Head of caudate nucleus (tissue), 42 donors: ENCODE results near the gene ARHGEF7.
A peak's percentile ranks its signal among the peaks of the same experiment; 100 is the strongest.

ENCODE experiments used
- DNase-seq, 42 donors: peaks; one replicate each; pipeline versions ENCODE4 v3.0.0 to v3.0.0-alpha.2; 2020 to 2021; ENCODE audit warnings: mixed read lengths in 7 of 42
- intact Hi-C: fragments of 100-400 bp; cut with DNase I; formaldehyde crosslinking; loops from one replicate; pipeline ENCODE4 v1.15.0; 2022

ARHGEF7 gene

GRCh38 chr13:111209613-111210012 lies 94.5 kb downstream of the ARHGEF7 start:
- DNase-seq: peak in 32 of 42 donors; percentile 46 to 83 (median 62)
- intact Hi-C loops: no loop called here

- intact Hi-C loops: no loop called here
- DNase-seq: no peak
Measured at GRCh38 chr13:111210091-111210490, 95.0 kb downstream of the ARHGEF7 start.

GRCh38 chr13:111210544-111211469 lies 95.7 kb downstream of the ARHGEF7 start:
- DNase-seq: peak; percentile 56 to 89 (median 79)
- intact Hi-C loops: no loop called here

- no peak for DNase-seq
- intact Hi-C loops: no loop called here
Measured at GRCh38 chr13:111211789-111212516, 96.8 kb downstream of the ARHGEF7 start.

- DNase-seq: no peak
- intact Hi-C loops: no loop called here
Measured at GRCh38 chr13:111212517-111212873, 97.4 kb downstream of the ARHGEF7 start.

- intact Hi-C loops: no loop called here
- DNase-seq: peak in 11 of 42 donors; percentile 33 to 78 (median 53)
Measured at GRCh38 chr13:111213964-111214726, 99.0 kb downstream of the ARHGEF7 start.

- intact Hi-C loops: no loop called here
- DNase-seq: peak in 9 of 42 donors; percentile 32 to 69 (median 45)
Measured at GRCh38 chr13:111215081-111216047, 100.3 kb downstream of the ARHGEF7 start.

- intact Hi-C loops: no loop called here
- peak in 29 of 42 donors; percentile 23 to 83 (median 60) for DNase-seq
Measured at GRCh38 chr13:111216166-111216960, 101.3 kb downstream of the ARHGEF7 start.

GRCh38 chr13:111217641-111218040 lies 102.5 kb downstream of the ARHGEF7 start:
- peak in 1 of 42 donors; percentile 64 for DNase-seq
- intact Hi-C loops: no loop called here

- peak in 11 of 42 donors; percentile 36 to 80 (median 54) for DNase-seq
- intact Hi-C loops: no loop called here
Measured at GRCh38 chr13:111219280-111219679, 104.2 kb downstream of the ARHGEF7 start.

GRCh38 chr13:111219950-111220349 lies 104.8 kb downstream of the ARHGEF7 start:
- intact Hi-C loops: loop anchor here (5.0 kb wide), 2 partner anchors 68 to 153 kb away; no protein-coding TSS in a partner anchor
- no peak for DNase-seq

GRCh38 chr13:111225166-111225565 lies 110.1 kb downstream of the ARHGEF7 start:
- peak in 5 of 42 donors; percentile 28 to 77 (median 51) for DNase-seq
- intact Hi-C loops: no loop called here

GRCh38 chr13:111225810-111226546 lies 110.9 kb downstream of the ARHGEF7 start:
- peak in 1 of 42 donors; percentile 37 for DNase-seq
- intact Hi-C loops: no loop called here

- DNase-seq: no peak
Measured at GRCh38 chr13:111227405-111227804, 112.3 kb downstream of the ARHGEF7 start.

GRCh38 chr13:111228262-111229144 lies 113.4 kb downstream of the ARHGEF7 start:
- DNase-seq: peak in 1 of 42 donors; percentile 66
- intact Hi-C loops: no loop called here

More at GRCh38 chr13:111227405-111227804, 112.3 kb downstream of the ARHGEF7 start:
- intact Hi-C loops: no loop called here
